NCI-H82 (cell line): ENCODE results near the gene TRIM43.
A peak's percentile ranks its signal among the peaks of the same experiment; 100 is the strongest.
"Not testable (repeated sequence)": the region's sequence is repeated elsewhere in the genome, so short reads cannot be mapped to it uniquely, and the experiment has no call there.

Experiments
- DNase-seq: peaks from one replicate; lab custom pipeline; 2025; lab: John Stamatoyannopoulos, UW

The TRIM43 gene

GRCh38 chr2:95591701-95592100 is at the start of gene TRIM43:
Gene TRIM43 (plus strand): TSS chr2:95592001. CDS start chr2:95594024, 2,023 bp downstream.
- DNase-seq = not testable (repeated sequence)

GRCh38 chr2:95551055-95551568 is 40.7 kb upstream of the TRIM43 start:
- no peak for DNase-seq

DNA sequence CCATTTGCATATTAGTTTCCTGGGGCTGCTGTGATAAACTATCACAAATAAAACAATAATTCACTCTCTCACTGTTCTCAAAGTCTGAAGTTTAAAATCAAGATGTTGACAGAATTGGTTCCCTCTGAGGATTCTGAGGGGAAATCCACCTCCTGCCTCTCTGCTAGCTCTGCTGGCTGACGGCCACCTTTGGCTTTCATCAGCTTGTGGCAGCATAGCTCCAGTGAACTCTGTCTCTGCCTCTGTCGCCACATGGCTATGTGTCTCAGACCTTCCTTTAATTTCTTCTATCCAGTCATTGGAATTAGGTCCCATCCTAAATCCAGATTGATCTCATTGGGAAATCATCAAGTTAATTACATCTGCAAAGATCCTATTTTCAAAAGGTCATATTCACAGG is 38.9 kb upstream of the TRIM43 start:
- DNase-seq = peak; percentile 35

DNA sequence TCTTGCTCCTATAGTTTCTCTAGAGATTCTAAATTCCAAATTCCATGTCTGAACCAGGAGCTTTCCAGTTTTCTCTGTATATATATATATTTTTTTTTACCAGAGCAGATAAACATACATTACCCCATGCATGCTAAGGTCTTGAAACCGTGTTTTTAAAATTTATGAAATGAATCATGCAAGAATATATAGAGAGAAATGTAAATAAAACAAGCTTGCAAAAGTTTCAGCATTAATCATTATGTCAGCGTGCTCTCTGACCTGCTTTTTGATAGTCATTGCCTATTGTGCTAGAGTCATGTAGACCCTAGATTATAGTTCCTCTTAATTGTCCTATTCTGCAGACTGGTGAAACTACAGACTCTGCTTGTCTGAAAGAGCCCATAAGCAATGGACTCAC is 22.6 kb upstream of the TRIM43 start:
- no peak for DNase-seq

- DNase-seq = no peak
Observed at GRCh38 chr2:95573866-95574265, 17.9 kb upstream of the TRIM43 start.

GRCh38 chr2:95574506-95574905 is 17.3 kb upstream of the TRIM43 start:
- DNase-seq = no peak

DNA sequence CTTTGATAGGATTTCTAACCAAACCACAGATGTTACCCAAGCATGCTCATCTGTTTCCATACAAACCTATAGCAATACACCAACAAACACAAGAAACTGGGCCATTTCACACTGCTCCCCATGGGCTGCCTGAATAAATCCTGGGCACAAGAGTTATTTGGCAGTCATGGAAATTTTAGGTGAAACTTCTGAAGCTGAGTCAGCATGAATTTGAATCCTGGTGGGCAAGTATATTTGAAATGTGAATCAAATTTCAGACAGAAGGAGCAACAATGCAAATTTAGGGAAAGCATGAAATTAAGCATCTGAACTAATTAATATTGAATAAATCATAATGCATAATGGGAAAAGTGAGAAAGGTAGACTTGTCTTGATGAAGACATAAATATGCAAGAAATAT is 15.9 kb upstream of the TRIM43 start:
- no peak for DNase-seq

GRCh38 chr2:95578539-95578938 is 13.3 kb upstream of the TRIM43 start:
- DNase-seq = no peak

DNA sequence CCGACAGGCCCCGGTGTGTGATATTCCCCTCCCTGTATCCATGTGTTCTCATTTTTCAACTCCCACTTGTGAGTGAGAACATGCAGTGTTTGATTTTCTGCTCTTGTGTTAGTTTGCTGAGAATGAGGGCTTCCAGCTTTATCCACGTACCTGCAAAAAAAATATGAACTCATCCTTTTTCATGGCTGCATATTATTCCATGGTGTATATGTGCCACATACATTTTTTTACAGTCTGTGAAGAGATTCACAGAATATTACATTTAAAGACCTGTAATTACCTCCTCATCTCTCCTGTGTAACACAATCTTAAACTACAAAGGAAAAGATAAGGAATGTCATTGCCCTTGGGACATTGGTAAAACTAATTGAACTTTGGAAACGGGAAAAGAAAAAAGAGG is 8.3 kb upstream of the TRIM43 start:
- DNase-seq = not testable (repeated sequence)

DNA sequence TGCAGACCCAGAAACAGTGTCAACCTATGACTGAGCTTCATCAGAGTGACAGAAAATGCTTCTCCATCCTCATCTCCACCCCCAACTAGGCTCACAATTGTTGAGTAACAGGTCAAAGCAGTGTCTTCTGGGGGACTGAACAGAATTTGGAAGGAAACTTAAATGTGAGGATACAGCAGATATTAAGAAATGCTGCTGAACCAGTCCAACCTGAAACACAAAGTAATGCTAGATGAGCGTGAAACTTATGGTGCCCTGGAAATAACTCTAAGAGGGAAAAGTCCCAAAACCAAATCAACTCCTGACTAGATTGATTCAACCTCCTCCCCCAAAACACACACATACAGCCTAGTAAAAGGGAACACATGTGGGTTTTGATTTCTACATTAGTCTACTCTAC is 7.5 kb upstream of the TRIM43 start:
- DNase-seq = not testable (repeated sequence)

GRCh38 chr2:95589777-95590536 is 1.8 kb upstream of the TRIM43 start:
- DNase-seq = not testable (repeated sequence)

DNA sequence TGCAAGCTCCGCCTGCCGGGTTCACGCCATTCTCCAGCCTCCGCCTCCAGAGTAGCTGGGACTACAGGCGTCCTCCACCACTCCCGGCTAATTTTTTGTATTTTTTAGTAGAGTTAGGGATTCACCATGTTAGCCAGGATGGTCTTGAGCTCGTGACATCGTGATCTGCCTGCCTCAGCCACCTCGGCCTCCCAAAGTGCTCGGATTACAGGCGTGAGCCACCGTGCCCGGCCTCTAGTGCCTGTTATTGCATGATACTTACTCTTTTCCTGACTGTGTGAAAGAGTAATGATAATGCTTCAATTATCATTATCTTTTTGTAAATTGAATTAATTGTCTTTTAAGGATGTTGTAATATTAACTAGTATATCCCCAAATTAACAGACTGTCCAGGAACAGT is 1.2 kb downstream of the TRIM43 start:
- DNase-seq = not testable (repeated sequence)

DNA sequence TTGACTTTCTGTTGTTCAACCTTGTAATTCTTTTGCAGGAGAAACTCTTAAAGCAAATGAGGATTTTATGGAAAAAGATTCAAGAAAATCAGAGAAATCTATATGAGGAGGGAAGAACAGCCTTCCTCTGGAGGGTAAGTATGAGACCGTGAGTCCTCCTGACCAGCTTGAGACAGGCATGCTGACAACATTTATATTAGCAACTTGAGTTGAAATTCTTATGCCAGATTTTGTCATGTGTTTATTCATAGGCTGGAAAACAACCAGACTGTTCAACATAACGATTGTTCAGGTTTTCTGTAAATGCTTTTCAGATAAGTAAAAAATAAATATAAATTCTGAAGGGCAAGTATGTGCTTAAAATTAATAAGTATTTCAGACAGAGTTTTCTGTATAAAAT is 3.2 kb downstream of the TRIM43 start:
- DNase-seq = not testable (repeated sequence)

DNA sequence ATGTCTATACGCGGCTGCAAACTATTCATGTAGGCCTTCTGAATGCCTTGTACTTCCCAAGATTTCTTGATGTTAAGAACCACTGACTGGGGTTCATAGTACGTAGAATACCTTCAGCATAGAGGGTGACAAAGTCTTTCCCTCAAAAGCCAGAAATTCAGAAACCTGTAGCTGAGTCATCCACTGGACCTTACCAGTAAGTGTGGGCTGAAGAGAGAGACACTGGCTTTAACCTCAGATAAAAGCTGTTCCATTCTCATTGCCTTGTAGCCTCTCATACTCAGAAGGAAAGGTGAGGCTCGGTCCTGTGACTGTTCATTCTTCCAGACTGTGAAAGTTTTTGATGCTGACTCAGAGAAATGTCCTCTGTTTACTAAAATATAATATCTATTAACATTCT is 9.5 kb downstream of the TRIM43 start:
- not testable (repeated sequence) for DNase-seq

DNA sequence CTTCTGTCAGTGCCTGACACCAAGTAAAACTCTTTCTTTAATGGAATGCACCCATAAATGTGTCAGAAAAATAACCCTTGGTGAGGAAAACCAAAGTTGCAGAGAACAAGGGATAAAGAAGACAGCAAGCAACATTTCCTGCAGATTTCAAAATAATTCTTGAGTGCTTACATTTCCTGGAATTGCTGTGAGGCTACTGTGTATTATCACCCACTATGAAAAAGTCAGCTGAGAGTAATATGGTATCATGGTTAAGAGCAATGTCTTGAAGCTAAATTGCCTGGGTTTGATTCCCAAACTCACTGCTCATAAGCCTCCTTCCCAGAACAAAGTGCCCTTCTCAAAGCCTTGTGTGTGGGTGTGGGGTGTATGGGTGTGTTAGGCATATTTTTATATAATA is 10.3 kb downstream of the TRIM43 start:
- DNase-seq = not testable (repeated sequence)

- not testable (repeated sequence) for DNase-seq
Observed at GRCh38 chr2:95608356-95608755, 16.6 kb downstream of the TRIM43 start.

- not testable (repeated sequence) for DNase-seq
Observed at GRCh38 chr2:95609764-95610163, 18.0 kb downstream of the TRIM43 start.

GRCh38 chr2:95613048-95613447 is 21.2 kb downstream of the TRIM43 start:
- not testable (repeated sequence) for DNase-seq

GRCh38 chr2:95622728-95623127 is 30.9 kb downstream of the TRIM43 start:
- DNase-seq = not testable (repeated sequence)

GRCh38 chr2:95630987-95631386 is 39.2 kb downstream of the TRIM43 start:
- DNase-seq = not testable (repeated sequence)

DNA sequence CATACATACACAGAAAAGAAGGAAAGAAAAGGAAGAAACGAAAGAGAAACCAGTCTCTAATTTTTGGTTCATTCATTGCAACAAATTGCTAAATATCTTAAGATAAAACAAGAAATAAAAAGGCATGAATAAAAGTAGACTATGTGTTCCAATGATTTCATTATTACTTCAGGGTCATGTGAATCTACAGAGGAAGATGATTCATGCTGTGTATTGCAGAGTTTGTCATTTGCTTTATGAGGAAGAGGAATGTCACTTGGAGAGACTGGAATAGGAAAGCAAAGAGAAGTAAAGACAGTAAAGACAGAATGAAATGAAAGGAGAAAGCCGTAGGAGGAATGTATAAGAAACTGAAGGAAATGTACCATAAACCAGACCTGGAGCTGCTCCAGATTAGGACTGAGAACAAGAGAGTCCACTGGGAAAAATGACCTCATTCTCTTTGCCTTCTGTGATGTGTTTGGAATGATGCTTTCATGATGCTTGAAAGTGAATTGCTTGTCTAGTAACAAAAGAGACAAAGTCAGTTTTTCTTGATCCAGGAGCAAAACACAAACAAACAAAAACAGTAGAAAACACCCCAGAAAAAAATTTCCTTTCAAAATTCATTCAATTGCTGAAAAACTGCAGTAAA is 41.9 kb downstream of the TRIM43 start:
- not testable (repeated sequence) for DNase-seq

DNA sequence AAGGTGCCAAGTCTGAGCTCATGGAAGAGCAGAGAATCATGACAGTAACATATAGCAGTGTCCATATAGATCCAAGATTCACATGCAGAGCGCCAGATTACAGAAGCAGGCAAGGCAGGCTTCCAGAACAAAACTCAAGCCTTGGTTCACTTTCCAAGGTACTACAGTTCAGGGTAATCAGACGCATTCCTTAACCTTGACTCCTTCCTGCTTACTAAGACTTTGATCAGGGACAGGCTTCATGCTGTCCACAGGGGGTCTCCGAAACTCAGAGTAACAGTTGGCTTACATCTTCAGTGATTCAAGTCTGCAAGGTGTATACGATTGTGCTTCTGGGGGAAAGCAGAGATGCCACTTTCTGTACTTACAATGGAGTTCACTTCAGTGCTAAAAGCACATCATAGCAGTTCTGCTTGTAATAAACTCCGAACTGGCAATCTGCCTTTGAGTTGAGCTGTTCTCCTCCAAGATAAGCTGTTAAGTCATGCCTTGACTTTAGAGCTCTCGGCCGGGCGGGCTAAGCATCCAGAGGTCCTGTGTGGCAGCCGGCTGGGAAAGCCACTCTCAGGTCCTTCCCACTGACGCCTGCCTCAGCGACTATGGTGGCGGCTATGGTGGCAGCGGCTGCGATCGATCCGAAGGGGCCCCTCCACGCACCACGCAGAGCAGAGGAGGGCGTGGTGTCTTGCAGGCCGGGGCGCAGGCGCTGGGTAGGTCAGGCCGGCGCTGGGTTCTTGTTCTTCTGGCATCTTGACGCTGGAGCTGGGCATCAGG is 48.9 kb downstream of the TRIM43 start:
- DNase-seq = not testable (repeated sequence)

GRCh38 chr2:95641289-95641575 is 49.4 kb downstream of the TRIM43 start:
- not testable (repeated sequence) for DNase-seq
